Keratinocyte (primary cell): ENCODE data around the gene MAU2.

Source experiments
- CTCF ChIP-seq, 3 experiments: IDR thresholded peaks in 1 of 3; conservative IDR thresholded peaks in 1 of 3; optimal IDR thresholded peaks in 1 of 3; 2 replicates in 2 of 3; 3 replicates in 1 of 3; pipeline versions ENCODE3 to v1.5.1; 2011; ENCODE audit warnings: low read length in 3 of 3, mild to moderate bottlenecking in 3 of 3, moderate library complexity in 2 of 3, control low read depth in 1 of 3, inconsistent platforms in 1 of 3; ENCODE audit not compliant: insufficient read depth in 2 of 3; ENCODE audit errors: extremely low read depth in 1 of 3
- EZH2 ChIP-seq: IDR thresholded peaks from one replicate; pipeline ENCODE4 v1.6.1; 2012; ENCODE audit warnings: inconsistent platforms, mild to moderate bottlenecking, low read length, moderate library complexity

- TF ChIP-seq CTCF (optimal IDR thresholded peaks at IDR 0.05 in 1 of 3, IDR thresholded peaks at IDR 0.05 in 1 of 3, conservative IDR thresholded peaks at IDR 0.05 in 1 of 3; ENCODE audit: extremely low read depth in 1 of 3, insufficient read depth in 2 of 3, low read length in 3 of 3) (no peak), EZH2 (no peak)
Observed at GRCh38 chr19:19304186-19304965, 16.3 kb upstream of the MAU2 start.
